ENCODE results near the gene CPSF4. TPM values are rescaled to one million over a fixed set of nuclear protein-coding genes. Genes with fewer than 3 reads are reported as not detected.

The CPSF4 gene
- polyA plus RNA-seq, 1 donor from 2014 or later: 209 TPM

GRCh38 chr7:99489235-99489634, 50.5 kb downstream of the CPSF4 start:
- no peak overlapping the region for H3K9ac ChIP-seq (ENCODE audit: low read length)
- no peaks in the 10 kb centered on the region for H3K27me3 ChIP-seq (ENCODE audit: insufficient read depth, low read depth, low read length)
- no peak overlapping the region for H3K4me3 ChIP-seq (ENCODE audit: low read length)
- no peaks in the 10 kb centered on the region for H4K20me1 ChIP-seq (ENCODE audit: insufficient read depth)
- H2AFZ ChIP-seq (ENCODE audit: low read depth, low read length): no peak overlapping the region
- peaks cover 8% of the 10 kb centered on the region for H3K36me3 ChIP-seq (ENCODE audit: insufficient read depth, low read length)
- TF ChIP-seq REST (IDR thresholded peaks at IDR 0.05; ENCODE audit: borderline replicate concordance): no peak
- no peak for TF ChIP-seq POLR2AphosphoS5 (IDR thresholded peaks at IDR 0.05)
- TF ChIP-seq SMC3 (conservative IDR thresholded peaks at IDR 0.05; ENCODE audit: poor library complexity): no peak
- TF ChIP-seq TAF1 (IDR thresholded peaks at IDR 0.05; ENCODE audit: low read depth): no peak
- TF ChIP-seq MXI1 (conservative IDR thresholded peaks at IDR 0.05; ENCODE audit: poor library complexity, severe bottlenecking): no peak
- TF ChIP-seq RAD21 (conservative IDR thresholded peaks at IDR 0.05): no peak
- no peak for TF ChIP-seq EZH2 (IDR thresholded peaks at IDR 0.05; ENCODE audit: borderline replicate concordance, insufficient read depth, low read length, poor library complexity, severe bottlenecking)
- H3K27ac ChIP-seq (ENCODE audit: low read length): no peak overlapping the region
- no peaks in the 10 kb centered on the region for H3K79me2 ChIP-seq (replicated peaks; ENCODE audit: insufficient read depth, low read length)
- no peaks in the 10 kb centered on the region for H3F3A ChIP-seq (ENCODE audit: insufficient read depth, low read length, poor library complexity, severe bottlenecking)
- no peak overlapping the region for H3K4me2 ChIP-seq (ENCODE audit: low read length)
- H3K9me3 ChIP-seq (ENCODE audit: low read length): no peaks in the 10 kb centered on the region
- no peaks in the 10 kb centered on the region for H3K9me2 ChIP-seq (ENCODE audit: insufficient read depth, low read length)

GRCh38 chr7:99490878-99491277, 52.1 kb downstream of the CPSF4 start:
- H3K27me3 ChIP-seq (ENCODE audit: insufficient read depth, low read depth, low read length): no peaks in the 10 kb centered on the region
- H3K36me3 ChIP-seq (ENCODE audit: insufficient read depth, low read length): peaks cover 10% of the 10 kb centered on the region
- no peak overlapping the region for H3K9ac ChIP-seq (ENCODE audit: low read length)
- TF ChIP-seq TAF1 (IDR thresholded peaks at IDR 0.05; ENCODE audit: low read depth) (no peak), POLR2AphosphoS5 (IDR thresholded peaks at IDR 0.05) (no peak), EZH2 (IDR thresholded peaks at IDR 0.05; ENCODE audit: borderline replicate concordance, insufficient read depth, low read length, poor library complexity, severe bottlenecking) (no peak), CTCF (IDR thresholded peaks at IDR 0.05; ENCODE audit: poor library complexity, severe bottlenecking) (no peak), EP300 (conservative IDR thresholded peaks at IDR 0.05; ENCODE audit: poor library complexity, severe bottlenecking) (no peak), RAD21 (conservative IDR thresholded peaks at IDR 0.05) (no peak), REST (IDR thresholded peaks at IDR 0.05; ENCODE audit: borderline replicate concordance) (no peak), SMC3 (conservative IDR thresholded peaks at IDR 0.05; ENCODE audit: poor library complexity) (no peak), MXI1 (conservative IDR thresholded peaks at IDR 0.05; ENCODE audit: poor library complexity, severe bottlenecking) (no peak)
- H3K27ac ChIP-seq (ENCODE audit: low read length): no peak overlapping the region
- no peak overlapping the region for H2AFZ ChIP-seq (ENCODE audit: low read depth, low read length)
- no peak overlapping the region for H3K4me3 ChIP-seq (ENCODE audit: low read length)
- no peaks in the 10 kb centered on the region for H3K79me2 ChIP-seq (replicated peaks; ENCODE audit: insufficient read depth, low read length)
- H3K9me2 ChIP-seq (ENCODE audit: insufficient read depth, low read length): no peaks in the 10 kb centered on the region
- no peaks in the 10 kb centered on the region for H4K20me1 ChIP-seq (ENCODE audit: insufficient read depth)
- no peaks in the 10 kb centered on the region for H3K9me3 ChIP-seq (ENCODE audit: low read length)
- no peaks in the 10 kb centered on the region for H3F3A ChIP-seq (ENCODE audit: insufficient read depth, low read length, poor library complexity, severe bottlenecking)
- H3K4me2 ChIP-seq (ENCODE audit: low read length): no peak overlapping the region

Data from neural cell (in vitro differentiated cells).